SK-N-DZ (cell line): Measurements from ENCODE around the gene POLR2A.

Experiments used
- small RNA-seq, 2 experiments: library from RNA; depleted of rRNA; stranded (forward); fragments of <200 nt; gene quantifications; one replicate each; pipeline ENCODE3, GENCODE V24; 2014

POLR2A gene

Small RNAs within 50 kb of the gene (small RNA-seq; reads per million reads assigned to genes)
- gene RF00019 = 0 reads per million in 2 experiments
